ENCODE results near the gene BAZ1B. TPM values are rescaled to one million over a fixed set of nuclear protein-coding genes. Genes with fewer than 3 reads are reported as not detected.

The BAZ1B gene
- total and polyA plus RNA-seq, 9 of the 15 experiments (the other 6 are each of a cell fraction or from before 2014, with no cell fraction given): 15.0 to 134 (median 79.5) TPM

GRCh38 chr7:73452999-73453635 is 69.0 kb downstream of the BAZ1B start:
- H3K79me2 ChIP-seq (ENCODE audit: control insufficient read depth, insufficient read depth, low read length): peaks cover 9% of the 10 kb centered on the region; the same call in 1 of the 3 replicates

More at GRCh38 chr7:73452999-73453635, 69.0 kb downstream of the BAZ1B start:
- TF ChIP-seq CSDE1 (IDR thresholded peaks at IDR 0.05): no peak
- no peak for TF ChIP-seq ZC3H11A (IDR thresholded peaks at IDR 0.05; ENCODE audit: low read depth, low read length)
- 0 out of 2 replicates have a peak, but pooled peaks have one; percentile 14 for TF ChIP-seq POLR2H (tag; IDR thresholded peaks at IDR 0.05; ENCODE audit: low read depth)
- TF ChIP-seq HMBOX1 (IDR thresholded peaks at IDR 0.05): peak; percentile 69
- intact Hi-C loops (cut with micrococcal nuclease): loop anchor here (2.0 to 5.0 kb wide), 2 partner anchors 110 to 131 kb away; no protein-coding TSS in a partner anchor
- no peaks in the 10 kb centered on the region for H3K4me1 ChIP-seq (replicated peaks in 1 of 2; ENCODE audit: control insufficient read depth in 2 of 2, insufficient read depth in 2 of 2, low read length in 2 of 2)
- H3K9me1 ChIP-seq (ENCODE audit: control insufficient read depth, insufficient read depth, low read length): no peaks in the 10 kb centered on the region
- BruUV-seq (replicated peaks): no TSS peak
- no peaks in the 10 kb centered on the region for H3K27me3 ChIP-seq (ENCODE audit: control insufficient read depth in 2 of 2, insufficient read depth in 2 of 2, low read length in 2 of 2)
- H4K20me1 ChIP-seq (replicated peaks; ENCODE audit: control insufficient read depth, insufficient read depth, low read length): peaks cover 3% of the 10 kb centered on the region; the same call in 1 of the 2 replicates
- no peaks in the 10 kb centered on the region for H3K9me3 ChIP-seq (replicated peaks; ENCODE audit: control insufficient read depth, insufficient read depth, low read depth, low read length)
- POLR2A ChIA-PET: interaction anchor here (0.6 kb wide), 1 partner anchor 236 kb away, joined by 4 read pairs; no protein-coding TSS in a partner anchor
- peaks cover 97% of the 10 kb centered on the region for H3K36me3 ChIP-seq (ENCODE audit: control insufficient read depth, insufficient read depth, low read length)
- DNase-seq (ENCODE audit: extremely low read depth in 1 of 4, low spot score in 3 of 4) (no peak), ATAC-seq (peak; percentile 13; the same call in 1 of the 3 replicates), FAIRE-seq (no peak)
- 56% methylated on average over 2 of the region's 2 CpGs for WGBS (ENCODE audit: insufficient coverage, low coverage, missing lambda C conversion rate)
- CTCF ChIA-PET (ENCODE audit: low intra/inter-chr PET ratio): no interaction called here
- H3K4me2 ChIP-seq (ENCODE audit: insufficient read depth, low read length): no peak overlapping the region
- in situ Hi-C loops (cut with MboI): no loop called here
- no peak overlapping the region for H3K27ac ChIP-seq (ENCODE audit: extremely low read depth, low read depth, low read length)
- H3K9ac ChIP-seq (ENCODE audit: insufficient read depth in 1 of 2, low read depth in 2 of 2, low read length in 2 of 2): no peak overlapping the region
- no peak overlapping the region for H2AFZ ChIP-seq (ENCODE audit: low read depth, low read length)
- H3K4me3 ChIP-seq: no peak overlapping the region
